GM12891 (cell line): ENCODE results near the gene TRIM69.

Experiments used
- POLR2A ChIP-seq: IDR thresholded peaks from 2 replicates; pipeline ENCODE4 v1.6.1; 2011; ENCODE audit warnings: low read depth, low read length, control low read depth
- POLR2AphosphoS5 ChIP-seq: IDR thresholded peaks from 2 replicates; pipeline ENCODE4 v1.6.1; 2011; ENCODE audit warnings: low read depth, low read length, control low read depth
- TAF1 ChIP-seq: IDR thresholded peaks from 2 replicates; pipeline ENCODE4 v1.6.1; 2011; ENCODE audit warnings: low read depth, low read length, control low read depth

GRCh38 chr15:44720460-44721176, 15.7 kb upstream of the TRIM69 start:
- TF ChIP-seq POLR2A (0 out of 2 replicates have a peak, but pooled peaks have one; percentile 64), POLR2AphosphoS5 (no peak; the same call in none of the 2 replicates), TAF1 (no peak)
